ENCODE measurements around the gene ABCC9.

Gene ABCC9

DNA sequence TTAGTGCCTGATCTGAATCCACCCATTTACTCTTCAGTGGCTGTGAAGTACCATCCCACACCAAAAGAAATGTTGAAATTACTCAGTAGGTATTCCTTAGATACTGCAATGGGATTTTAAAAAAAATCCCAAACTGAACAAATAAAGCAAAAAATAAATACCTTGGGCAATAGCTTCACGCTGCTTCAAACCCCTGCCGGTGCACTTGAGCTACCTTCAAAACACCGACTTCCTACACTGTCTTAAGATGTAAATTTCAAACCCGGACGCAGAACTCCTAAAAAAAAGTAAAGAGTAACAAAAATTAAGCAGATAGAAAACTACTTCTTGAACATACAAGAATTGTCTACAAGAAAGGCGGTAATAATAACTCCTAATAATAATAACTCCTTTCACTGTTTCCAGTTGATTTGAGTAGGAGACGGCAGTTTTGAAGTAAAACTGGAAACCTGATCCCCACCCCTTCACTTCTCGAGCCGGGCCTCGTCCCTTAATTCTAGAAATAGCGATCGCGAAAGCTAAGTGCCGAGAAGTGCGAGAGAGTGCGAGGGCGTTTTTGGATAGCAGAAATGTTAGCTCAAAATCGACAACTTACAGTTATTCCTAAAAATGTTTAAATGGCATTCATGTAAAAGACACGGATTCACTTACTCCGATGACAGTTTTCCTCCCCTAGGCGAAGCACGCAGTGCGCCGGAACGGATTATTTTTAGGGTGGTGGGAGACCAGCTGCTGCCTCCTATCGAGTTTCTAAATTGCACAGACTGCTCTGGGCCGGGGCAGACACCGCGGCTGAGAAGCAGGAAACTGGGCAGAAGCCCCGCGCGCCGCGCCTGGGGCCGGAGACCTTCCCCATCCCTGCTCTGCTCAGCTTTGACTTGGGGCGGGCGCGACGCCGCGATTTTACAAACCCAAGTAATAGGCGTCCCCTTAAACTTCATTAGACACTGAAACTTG is at the start of gene ABCC9:
Gene ABCC9, minus strand, starts transcription at position 878 of the 957 bp plus-strand sequence. CDS start 4,752 bp downstream, outside the sequence.
- peak; percentile 20 for DNase-seq (ENCODE audit: low read depth)

DNA sequence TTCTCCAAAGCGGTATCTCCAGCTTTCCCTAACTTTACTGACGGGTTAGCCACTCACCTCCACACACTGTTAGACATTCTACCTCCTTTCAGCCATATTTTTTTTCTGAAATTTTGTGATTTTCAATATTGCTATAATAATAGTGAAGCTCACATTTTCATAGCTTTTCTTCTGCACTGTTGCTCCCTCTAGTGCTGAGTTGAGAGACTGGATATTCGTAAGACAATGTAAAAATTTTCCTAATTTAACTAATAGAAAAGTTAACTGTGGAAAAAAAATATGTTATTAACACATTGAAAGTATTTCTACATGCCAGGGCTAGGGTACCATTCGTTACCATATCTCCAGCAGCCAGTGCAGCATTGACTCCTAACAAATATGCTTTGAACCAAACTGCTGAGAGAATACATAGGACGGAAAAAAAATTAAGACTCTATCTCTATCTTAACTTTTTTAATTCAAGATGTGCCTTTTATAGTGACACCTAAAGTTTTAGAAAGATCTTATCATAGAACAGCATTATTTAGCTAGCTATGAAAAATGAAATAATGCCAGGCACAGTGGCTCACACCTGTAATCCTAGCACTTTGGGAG is 48.7 kb upstream of the ABCC9 start:
- DNase-seq (ENCODE audit: low read depth): peak; percentile 37

DNA sequence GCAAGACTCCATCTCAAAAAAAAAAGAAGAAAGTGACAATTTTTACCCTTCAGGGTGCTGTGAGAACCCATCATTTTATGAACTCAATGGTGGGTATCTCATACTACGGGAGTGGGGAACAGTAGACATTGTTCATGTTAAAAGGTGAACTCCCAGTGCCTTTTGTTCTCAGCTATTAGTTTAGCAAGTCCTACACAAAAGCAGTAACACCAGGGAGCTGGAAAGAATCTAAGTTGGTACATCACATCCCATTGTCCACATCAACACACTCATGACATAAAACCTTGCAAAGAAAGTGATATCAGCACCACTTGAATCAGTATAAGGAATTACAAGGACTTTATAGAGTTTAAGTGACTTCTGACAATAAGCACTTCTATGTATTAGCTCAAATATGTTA is 47.4 kb upstream of the ABCC9 start:
- DNase-seq (ENCODE audit: low read depth): no peak

GRCh38 chr12:21987755-21988154 is 46.5 kb upstream of the ABCC9 start:
- DNase-seq (ENCODE audit: low read depth): no peak

DNA sequence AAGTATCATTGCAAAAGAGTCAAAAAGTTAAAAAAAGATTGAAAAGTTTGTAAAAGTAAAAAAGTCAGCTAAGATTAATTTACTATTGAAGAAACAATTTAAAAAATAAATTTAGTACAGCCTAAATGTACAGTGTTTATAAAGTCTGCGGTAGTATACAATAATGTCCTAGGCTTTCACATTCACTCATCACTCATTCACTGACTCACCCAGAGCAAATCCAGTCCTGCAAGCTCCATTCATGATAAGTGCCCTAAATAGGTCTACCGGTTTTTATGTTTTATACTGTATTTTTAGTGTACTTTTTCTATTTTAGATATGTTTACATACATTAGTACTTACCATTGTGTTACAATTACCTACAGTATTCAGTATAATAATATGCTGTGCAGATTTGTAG is 43.9 kb upstream of the ABCC9 start:
- DNase-seq (ENCODE audit: low read depth): no peak

DNA sequence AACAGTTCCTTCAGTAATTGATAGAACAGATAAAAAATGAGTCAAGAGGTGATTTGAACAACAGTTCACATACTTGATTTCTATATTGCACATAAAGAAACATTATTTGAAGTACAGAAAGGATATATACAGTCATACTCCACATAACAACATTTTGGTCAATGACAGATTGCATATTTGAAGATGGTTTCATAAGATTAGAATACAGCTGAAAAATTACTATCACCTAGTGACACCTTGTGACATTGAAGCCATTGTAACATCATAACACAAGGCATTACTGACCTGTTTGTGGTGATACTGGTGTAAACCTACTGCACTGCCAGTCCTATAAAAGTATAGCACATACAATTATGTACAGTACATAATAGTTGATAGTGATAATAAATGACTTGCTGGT is 43.1 kb upstream of the ABCC9 start:
- DNase-seq (ENCODE audit: low read depth): no peak

DNA sequence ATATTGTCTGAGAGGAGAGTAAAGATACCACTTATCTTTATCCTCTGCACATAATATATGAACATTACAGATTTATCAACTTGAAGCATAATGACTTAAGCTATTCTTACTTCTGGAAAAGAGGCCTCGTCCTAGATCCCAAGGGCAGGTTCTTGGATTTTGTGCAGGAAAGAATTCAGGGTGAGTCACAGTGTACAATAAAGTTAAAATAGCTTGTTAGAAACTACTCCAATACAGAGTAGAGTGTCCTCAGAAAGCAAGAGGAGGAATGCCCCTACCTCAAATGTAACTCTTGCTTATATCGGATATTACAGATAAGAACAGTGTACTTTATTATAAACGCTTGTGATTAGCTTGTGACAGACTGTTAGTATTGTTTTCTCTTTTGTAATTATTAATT is 41.9 kb upstream of the ABCC9 start:
- DNase-seq (ENCODE audit: low read depth): no peak

GRCh38 chr12:21980544-21980943 is 39.3 kb upstream of the ABCC9 start:
- no peak for DNase-seq (ENCODE audit: low read depth)

- DNase-seq (ENCODE audit: low read depth): no peak
Measured at GRCh38 chr12:21975293-21975692, 34.1 kb upstream of the ABCC9 start.

DNA sequence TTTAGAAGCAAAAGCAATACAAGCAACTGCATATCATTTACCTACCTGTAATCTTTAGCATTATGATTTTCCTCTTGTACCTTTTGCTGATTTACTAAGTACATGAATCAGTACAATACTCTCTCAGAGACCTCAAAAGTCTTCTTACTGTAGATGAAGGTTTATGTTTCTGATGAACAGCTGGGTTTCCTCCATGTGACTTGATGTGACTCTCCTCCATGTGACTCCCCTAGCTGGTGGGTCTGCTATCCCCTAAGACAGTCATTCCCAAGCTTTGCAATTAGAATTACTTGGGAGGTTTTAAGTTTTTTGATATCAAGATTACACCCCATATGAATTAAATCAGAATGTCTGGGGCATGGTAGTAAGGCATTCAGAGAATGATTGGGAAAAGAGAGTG is 32.0 kb upstream of the ABCC9 start:
- DNase-seq (ENCODE audit: low read depth): no peak

DNA sequence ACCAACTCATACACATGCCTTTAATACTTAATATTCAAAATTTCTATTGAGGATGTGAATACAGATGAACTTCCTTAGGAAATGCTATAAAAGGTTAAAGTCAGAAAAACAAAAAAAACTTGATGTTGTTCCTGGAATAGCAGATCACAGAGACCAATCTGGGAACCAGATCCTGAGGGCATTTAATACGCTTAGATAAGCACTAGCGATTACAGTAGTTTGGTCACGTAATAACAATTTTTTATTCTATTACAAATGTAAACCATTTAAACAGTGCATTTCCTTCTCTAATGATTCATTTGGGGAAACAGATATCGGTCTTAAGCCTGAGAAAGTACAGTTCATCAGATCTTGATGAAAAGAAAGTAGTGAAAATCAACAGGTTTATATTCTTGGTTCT is 30.8 kb upstream of the ABCC9 start:
- DNase-seq (ENCODE audit: low read depth): no peak

- DNase-seq (ENCODE audit: low read depth): no peak
Measured at GRCh38 chr12:21971344-21971743, 30.1 kb upstream of the ABCC9 start.

GRCh38 chr12:21962821-21963220 is 21.6 kb upstream of the ABCC9 start:
- no peak for DNase-seq (ENCODE audit: low read depth)

- no peak for DNase-seq (ENCODE audit: low read depth)
Measured at GRCh38 chr12:21962236-21962635, 21.0 kb upstream of the ABCC9 start.

DNA sequence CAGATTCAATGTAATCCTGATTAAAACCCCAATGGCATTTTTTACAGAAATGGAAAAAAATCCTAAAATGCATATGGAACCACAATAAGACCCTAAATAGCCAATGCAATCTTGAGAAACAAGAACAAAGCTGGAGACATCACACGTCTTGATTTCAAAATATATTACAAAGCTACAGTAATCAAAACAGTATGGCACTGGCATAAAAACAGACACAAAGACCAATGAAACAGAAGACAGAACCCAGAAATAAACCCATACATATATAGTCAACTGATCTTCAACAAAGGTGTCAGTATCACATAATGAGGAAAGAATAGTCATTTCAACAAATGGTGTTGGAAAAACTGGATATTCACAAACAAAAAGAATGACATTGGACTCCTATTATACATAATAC is 9.4 kb upstream of the ABCC9 start:
- no peak for DNase-seq (ENCODE audit: low read depth)

DNA sequence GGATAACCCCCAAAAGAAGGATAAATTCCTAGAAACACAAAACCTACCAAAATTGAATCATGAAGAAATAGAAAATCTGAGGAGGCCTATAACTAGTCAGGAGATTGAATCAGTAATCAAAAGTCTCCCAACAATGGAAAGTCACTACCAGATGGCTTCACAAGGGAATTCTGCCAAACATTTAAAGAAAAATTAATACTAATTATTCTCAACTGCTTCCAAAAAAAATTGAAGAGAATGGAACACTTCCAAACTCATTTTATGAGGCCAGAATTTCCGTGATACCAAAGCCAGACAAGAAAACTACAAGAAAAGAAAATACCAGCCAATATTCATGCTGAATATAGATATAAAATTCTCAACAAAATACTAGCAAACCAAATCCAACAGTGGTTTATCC is 7.8 kb upstream of the ABCC9 start:
- DNase-seq (ENCODE audit: low read depth): no peak

GRCh38 chr12:21946983-21947382 is 5.8 kb upstream of the ABCC9 start:
- DNase-seq (ENCODE audit: low read depth): no peak

DNA sequence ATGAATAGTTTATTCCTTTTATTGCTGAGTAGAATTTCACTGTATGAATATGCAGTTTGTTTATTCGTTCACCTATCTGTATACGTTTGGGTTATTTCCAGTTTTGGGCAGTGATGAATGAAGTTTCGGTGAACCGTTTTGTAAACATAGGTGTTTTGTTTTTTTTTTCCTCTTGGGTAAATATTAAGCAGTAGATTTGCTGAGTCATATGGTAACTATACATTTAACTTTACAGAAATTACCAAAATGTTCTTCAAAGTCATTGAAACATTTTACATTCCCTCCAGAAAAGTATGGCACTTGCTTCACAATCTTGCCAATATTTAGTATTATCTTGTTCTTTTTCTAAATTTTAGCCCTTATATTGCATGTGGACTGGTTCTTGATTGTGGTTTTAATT is 3.8 kb upstream of the ABCC9 start:
- no peak for DNase-seq (ENCODE audit: low read depth)

GRCh38 chr12:21942377-21942703 is 1.1 kb upstream of the ABCC9 start:
- no peak for DNase-seq (ENCODE audit: low read depth)

GRCh38 chr12:21941506-21942376 is 515 bp upstream of the ABCC9 start:
- peak; percentile 27 for DNase-seq (ENCODE audit: low read depth)

GRCh38 chr12:21939435-21939834 is 1.8 kb downstream of the ABCC9 start:
- no peak for DNase-seq (ENCODE audit: low read depth)

- no peak for DNase-seq (ENCODE audit: low read depth)
Measured at GRCh38 chr12:21938879-21939278, 2.3 kb downstream of the ABCC9 start.

GRCh38 chr12:21934173-21934572 is 7.1 kb downstream of the ABCC9 start:
- DNase-seq (ENCODE audit: low read depth): peak; percentile 1

All from fibroblast of gingiva (primary cell).